ENCODE data around the gene APOBR. TPM values are rescaled to one million over a fixed set of nuclear protein-coding genes. Genes with fewer than 3 reads are reported as not detected.

The APOBR gene
- total RNA-seq, 2 donors from 2014 or later: 1.1 to 3.4 TPM

GRCh38 chr16:28505489-28506137 lies 11.2 kb downstream of the APOBR start:
- H3K4me3 ChIP-seq: no peak overlapping the region
- no peaks in the 10 kb centered on the region for H3K27me3 ChIP-seq (replicated peaks; ENCODE audit: insufficient read depth)
- no peaks in the 10 kb centered on the region for H3K36me3 ChIP-seq
- no peak overlapping the region for H3K27ac ChIP-seq
- TF ChIP-seq CTCF (IDR thresholded peaks at IDR 0.05): no peak
- ATAC-seq (ENCODE audit: insufficient number of reproducible peaks, low FRiP score, low read depth): no peak
- H3K4me1 ChIP-seq (ENCODE audit: control insufficient read depth in 1 of 2, low read depth in 2 of 2): no peaks in the 10 kb centered on the region
- no peak for DNase-seq (ENCODE audit: low spot score)
- H3K9me3 ChIP-seq: no peaks in the 10 kb centered on the region

GRCh38 chr16:28511031-28511430 lies 16.6 kb downstream of the APOBR start:
- no peaks in the 10 kb centered on the region for H3K9me3 ChIP-seq
- H3K27ac ChIP-seq: no peak overlapping the region
- no peak for TF ChIP-seq CTCF (IDR thresholded peaks at IDR 0.05)
- no peaks in the 10 kb centered on the region for H3K27me3 ChIP-seq (replicated peaks; ENCODE audit: insufficient read depth)
- DNase-seq (ENCODE audit: low spot score) (no peak), ATAC-seq (ENCODE audit: insufficient number of reproducible peaks, low FRiP score, low read depth) (no peak)
- H3K4me1 ChIP-seq (ENCODE audit: control insufficient read depth in 1 of 2, low read depth in 2 of 2): no peaks in the 10 kb centered on the region
- H3K4me3 ChIP-seq: no peak overlapping the region
- no peaks in the 10 kb centered on the region for H3K36me3 ChIP-seq

- Histone ChIP-seq H3K4me1 (ENCODE audit: control insufficient read depth in 1 of 2, low read depth in 2 of 2) (no peaks in the 10 kb centered on the region), H3K27ac (no peak overlapping the region), H3K4me3 (no peak overlapping the region), H3K36me3 (no peaks in the 10 kb centered on the region), H3K27me3 (replicated peaks; ENCODE audit: insufficient read depth) (no peaks in the 10 kb centered on the region), H3K9me3 (no peaks in the 10 kb centered on the region)
- no peak for TF ChIP-seq CTCF (IDR thresholded peaks at IDR 0.05)
- ATAC-seq (ENCODE audit: insufficient number of reproducible peaks, low FRiP score, low read depth) (no peak), DNase-seq (ENCODE audit: low spot score) (no peak)
These were observed 17.7 kb downstream of the APOBR start for GRCh38 chr16:28511801-28512789.

GRCh38 chr16:28513484-28514181 lies 19.2 kb downstream of the APOBR start:
- Histone ChIP-seq H3K4me3 (no peak overlapping the region), H3K4me1 (ENCODE audit: control insufficient read depth in 1 of 2, low read depth in 2 of 2) (no peaks in the 10 kb centered on the region), H3K27ac (no peak overlapping the region), H3K9me3 (no peaks in the 10 kb centered on the region), H3K27me3 (replicated peaks; ENCODE audit: insufficient read depth) (no peaks in the 10 kb centered on the region), H3K36me3 (no peaks in the 10 kb centered on the region)
- DNase-seq (ENCODE audit: low spot score) (no peak), ATAC-seq (ENCODE audit: insufficient number of reproducible peaks, low FRiP score, low read depth) (no peak)
- no peak for TF ChIP-seq CTCF (IDR thresholded peaks at IDR 0.05)

- no peaks in the 10 kb centered on the region for H3K36me3 ChIP-seq
- TF ChIP-seq CTCF (IDR thresholded peaks at IDR 0.05): no peak
- no peaks in the 10 kb centered on the region for H3K4me1 ChIP-seq (ENCODE audit: control insufficient read depth in 1 of 2, low read depth in 2 of 2)
- no peaks in the 10 kb centered on the region for H3K27me3 ChIP-seq (replicated peaks; ENCODE audit: insufficient read depth)
- H3K4me3 ChIP-seq: no peak overlapping the region
- no peak overlapping the region for H3K27ac ChIP-seq
- no peaks in the 10 kb centered on the region for H3K9me3 ChIP-seq
- ATAC-seq (ENCODE audit: insufficient number of reproducible peaks, low FRiP score, low read depth) (no peak), DNase-seq (ENCODE audit: low spot score) (no peak)
These were observed 19.8 kb downstream of the APOBR start for GRCh38 chr16:28514246-28514645.
